NCI-H2081 treated with DMSO at 0.1 percent for 48 hours (cell line): Measurements from ENCODE around the gene POLN.
"Not testable (repeated sequence)": the region's sequence is repeated elsewhere in the genome, so short reads cannot be mapped to it uniquely, and the experiment has no call there.

Source experiments
- DNase-seq: peaks from one replicate; lab custom pipeline; 2025; lab: John Stamatoyannopoulos, UW

POLN gene

GRCh38 chr4:2251073-2251794, 9.3 kb upstream of the POLN start:
- no peak for DNase-seq

DNA sequence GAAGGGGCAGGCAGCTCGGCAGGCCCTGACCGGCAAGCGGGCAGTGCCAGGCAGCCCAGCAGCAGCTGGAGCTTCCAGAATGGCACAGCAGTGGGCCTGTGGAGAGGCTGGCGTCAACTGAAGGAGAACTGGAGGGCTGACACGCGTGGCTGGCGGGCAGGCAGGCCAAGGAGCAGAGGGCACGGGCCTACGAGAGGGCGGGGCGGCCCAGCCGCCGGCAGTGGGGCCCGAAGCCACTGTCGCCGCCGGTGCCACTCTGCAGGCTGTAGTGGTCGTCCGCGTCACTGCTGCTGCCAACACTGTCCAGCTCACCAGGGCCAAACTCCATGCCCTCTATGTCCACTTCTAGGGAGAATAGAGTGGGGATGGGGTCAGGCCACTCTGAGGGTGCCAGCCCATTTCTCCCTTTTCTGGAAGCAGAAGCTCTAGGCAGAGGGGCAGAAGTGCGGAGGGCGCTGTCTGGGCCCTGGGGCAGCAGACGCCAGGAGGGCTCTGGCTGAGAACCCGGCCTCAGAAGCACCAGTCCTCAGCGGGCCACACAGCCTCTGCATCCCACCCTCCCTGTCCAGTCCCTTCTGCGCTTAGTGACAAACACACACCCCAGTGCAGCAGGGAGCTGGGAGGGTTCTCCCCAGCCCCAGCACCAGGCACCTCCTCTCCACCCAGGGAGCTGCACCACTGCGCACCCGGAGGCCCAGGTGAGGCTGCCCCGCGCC, 8.6 kb upstream of the POLN start:
- DNase-seq = no peak

- DNase-seq = no peak
These were observed 7.8 kb upstream of the POLN start for GRCh38 chr4:2249526-2250356.

DNA sequence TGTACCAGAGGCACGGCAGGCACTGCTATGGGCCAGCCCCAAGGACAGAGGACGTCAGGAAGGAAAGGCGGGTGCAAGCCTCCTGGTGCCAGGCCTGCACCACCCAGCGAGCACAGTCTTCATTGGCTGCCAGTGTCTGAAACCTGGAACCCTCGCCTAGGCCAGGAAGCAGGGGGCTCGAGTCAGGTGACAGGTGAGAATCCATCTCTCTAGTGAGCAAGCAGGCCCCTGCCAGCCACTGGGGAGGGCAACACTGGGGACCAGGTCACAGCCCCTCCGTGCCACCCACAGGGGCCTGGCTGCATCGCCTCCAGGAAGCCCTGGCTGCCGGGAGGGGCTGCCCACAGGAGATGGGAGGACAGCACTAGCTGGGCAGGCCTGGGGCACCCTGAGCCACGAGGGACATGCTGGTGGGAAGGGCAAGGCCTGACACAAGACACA, 6.9 kb upstream of the POLN start:
- no peak for DNase-seq

DNA sequence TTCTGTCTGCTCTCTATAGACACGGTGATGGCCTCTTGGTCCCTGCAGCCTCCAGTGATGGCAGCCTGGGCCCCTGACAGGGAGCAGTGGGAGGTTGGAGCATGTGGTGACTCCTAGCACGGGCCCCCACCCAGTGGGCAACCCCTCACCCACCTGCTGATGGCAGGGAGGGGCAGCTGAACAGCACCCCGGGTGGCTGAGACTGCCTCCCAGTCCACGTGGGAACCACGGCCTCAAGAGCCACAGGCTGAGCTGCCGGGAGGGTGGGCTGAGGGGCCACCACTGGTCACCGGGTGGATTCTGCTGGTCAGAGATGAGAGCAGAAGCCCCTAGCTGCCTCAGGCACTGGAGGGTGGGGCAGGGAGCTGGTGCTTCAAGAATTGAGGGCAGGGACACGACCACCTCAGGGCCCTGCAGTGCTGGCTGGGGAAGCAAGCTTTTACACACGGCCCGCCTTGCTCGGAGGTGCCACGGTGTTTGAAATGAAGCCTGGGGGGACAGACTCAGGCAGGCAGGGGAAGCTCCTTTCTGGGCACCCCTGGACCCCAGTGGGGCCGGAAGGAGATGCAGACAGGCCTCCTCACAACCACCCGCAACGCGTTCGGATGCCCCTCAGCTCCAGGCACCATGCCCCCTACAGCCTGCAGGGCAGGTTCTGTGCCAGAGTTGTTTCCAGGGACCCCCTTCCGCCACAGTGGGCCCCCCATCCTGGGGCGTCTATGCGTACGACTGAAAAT, 6.3 kb upstream of the POLN start:
- DNase-seq = no peak

GRCh38 chr4:2247128-2248043, 5.5 kb upstream of the POLN start:
- no peak for DNase-seq

DNA sequence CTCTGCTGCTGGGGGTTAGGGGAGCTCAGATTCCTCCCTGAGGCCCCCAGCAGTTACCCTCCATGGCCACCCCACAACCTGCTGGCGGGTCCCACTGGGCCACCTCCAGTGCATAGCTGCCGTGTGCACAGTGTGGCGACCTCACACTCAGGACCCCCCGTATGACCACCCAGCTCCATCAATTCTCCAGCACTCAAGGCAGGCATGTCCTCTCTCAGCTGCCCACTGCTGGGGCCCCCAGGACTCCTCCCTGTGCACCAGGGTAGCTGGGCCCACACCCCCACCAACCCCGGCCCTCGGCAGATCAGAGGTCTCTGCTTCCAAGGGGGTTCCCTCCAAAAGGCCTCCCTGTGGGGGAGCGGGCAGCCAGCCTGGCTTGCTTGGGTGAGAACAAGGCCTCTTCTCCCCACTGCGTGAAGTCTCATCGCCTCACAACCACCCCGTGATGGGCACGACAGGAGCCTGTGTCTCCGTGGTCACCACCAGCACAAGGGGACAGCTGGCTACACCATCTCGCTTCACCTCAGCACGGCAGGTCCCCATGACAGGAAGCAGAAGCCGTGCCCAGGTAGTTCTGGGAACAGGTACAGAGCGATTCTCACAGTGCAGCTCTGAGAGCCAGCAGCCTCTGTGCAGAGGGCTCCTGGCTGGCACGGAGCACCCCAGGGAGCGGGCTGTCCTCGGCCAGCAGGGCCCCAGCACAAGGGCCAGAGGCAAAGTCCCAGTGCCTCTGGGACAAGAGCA, 4.6 kb upstream of the POLN start:
- no peak for DNase-seq

GRCh38 chr4:2245787-2246275, 3.9 kb upstream of the POLN start:
- no peak for DNase-seq

DNA sequence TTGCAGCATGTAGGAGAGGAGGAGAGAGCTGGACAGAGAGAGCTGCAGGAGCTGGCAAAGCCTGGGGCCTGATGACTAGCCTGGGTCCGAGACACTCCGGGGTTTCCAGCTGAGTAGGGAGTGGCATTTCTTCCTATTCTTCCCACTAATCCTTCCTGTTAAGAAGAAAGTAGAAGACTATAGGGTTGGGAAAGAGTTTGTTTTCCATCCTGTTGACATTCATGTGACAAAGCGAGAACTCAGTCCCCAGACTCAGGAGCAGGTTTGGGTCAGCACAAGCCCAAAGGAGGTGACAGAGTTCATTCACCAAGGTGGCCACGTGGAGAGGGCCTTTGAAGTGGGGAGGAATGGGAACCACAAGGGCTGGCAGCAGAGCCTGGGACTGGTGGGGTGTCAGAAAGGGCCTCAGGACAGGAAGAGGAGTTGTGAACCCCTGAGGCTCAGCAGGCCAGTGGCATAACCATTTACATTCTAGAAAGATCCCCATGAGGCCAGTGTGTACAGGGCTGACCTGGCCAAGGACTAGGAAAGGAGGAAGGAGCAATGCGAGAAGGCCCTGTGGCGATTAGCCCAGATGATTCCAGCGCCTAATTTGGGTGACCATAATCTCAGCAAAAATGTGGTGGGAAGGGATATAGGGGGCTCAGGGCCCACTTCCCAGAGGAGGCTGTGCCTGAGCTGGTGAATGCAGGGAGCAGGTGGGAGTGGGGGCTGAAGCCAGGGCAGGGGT, 3.3 kb upstream of the POLN start:
- DNase-seq = no peak

- DNase-seq = no peak
These were observed 1.9 kb upstream of the POLN start for GRCh38 chr4:2243681-2244380.

DNA sequence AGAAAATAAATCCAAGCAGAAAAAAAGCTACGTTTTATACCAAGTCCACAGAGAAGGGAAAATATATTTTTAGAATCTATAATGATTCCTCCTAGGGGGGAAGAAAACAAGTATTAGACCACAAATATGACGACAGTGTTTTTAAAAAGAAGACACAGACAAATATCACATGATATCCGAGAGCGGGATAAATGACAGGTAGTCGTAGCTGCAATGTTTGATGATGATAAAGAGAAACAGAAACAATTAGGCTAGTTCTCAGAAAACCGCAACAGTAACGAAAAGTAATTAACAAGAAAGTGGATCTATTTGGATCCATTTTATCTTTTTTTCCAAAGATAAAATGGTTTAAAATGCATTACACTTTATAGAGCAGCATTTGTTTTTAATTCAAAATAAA, 918 bp downstream of the POLN start:
- DNase-seq = no peak

DNA sequence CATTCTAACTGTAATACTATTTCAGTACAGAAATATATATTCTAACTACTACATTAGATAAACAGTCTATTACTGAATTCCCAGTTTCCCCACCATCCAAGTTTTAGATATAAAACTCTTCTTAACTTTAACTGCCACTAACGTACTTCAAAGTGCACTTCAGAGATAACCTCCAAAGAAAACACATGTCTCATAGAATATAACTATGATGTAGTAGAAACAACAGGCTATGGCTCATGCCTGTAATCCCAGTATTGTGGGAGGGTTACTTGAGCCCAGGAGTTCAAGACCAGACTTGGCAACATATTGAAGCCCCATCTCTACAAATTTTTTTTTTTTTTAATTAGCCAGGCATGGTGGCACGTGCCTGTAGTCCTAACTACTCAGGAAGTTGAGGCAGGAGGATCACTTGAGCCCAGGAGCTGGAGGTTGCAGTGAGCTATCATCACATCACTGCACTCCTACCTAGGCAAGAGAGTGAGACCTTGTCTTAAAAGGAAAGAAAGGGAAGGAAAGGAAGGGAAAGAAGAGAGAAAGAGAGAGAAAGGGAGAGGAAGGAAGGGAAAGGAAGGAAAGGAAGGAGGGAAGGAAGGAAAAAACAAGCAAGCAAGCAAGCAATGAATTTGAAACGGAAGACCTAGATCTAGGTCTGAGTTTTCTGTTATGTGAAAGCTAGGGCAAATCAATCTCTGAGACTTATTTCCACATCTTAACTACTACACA, 4.8 kb downstream of the POLN start:
- DNase-seq = no peak

- DNase-seq = no peak
These were observed 10.8 kb downstream of the POLN start for GRCh38 chr4:2231082-2231481.

DNA sequence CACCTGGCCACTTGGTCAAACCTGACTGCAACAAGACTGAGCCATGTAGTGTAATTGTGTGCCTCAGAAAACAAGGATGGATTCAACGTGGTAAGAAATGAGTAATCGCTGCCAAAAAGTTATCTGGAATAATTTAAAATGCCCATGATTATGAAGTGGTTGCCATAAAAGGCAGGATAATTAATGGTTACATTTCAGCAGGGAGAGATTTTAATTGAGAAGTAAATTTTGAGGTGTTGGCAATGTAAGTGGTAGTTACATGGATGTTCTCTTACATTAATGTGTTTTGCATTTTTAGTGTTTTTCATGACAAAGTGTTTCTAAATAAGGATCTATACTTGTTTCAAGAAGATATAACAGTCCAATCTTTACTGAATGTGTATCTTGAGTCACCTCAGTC, 15.7 kb downstream of the POLN start:
- no peak for DNase-seq

GRCh38 chr4:2222838-2223237, 19.1 kb downstream of the POLN start:
- no peak for DNase-seq

DNA sequence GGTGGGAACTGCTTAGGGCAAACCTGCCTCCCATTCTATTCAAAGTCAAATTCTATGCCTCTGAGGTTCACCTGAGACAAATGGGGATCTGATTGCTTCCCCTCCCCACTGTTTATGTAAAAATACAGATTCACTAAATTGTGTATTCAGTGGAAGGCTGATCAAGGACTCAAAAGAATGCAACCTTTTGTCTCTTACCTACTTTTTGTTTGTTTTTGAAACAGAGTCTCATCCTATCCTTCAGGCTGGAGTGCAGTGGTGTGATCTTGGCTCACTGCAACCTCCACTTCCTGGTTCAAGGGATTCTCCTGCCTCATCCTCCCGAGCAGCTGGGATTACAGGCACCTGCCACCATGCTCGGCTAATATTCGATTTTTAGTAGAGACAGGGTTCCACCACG, 20.5 kb downstream of the POLN start:
- DNase-seq = not testable (repeated sequence)

DNA sequence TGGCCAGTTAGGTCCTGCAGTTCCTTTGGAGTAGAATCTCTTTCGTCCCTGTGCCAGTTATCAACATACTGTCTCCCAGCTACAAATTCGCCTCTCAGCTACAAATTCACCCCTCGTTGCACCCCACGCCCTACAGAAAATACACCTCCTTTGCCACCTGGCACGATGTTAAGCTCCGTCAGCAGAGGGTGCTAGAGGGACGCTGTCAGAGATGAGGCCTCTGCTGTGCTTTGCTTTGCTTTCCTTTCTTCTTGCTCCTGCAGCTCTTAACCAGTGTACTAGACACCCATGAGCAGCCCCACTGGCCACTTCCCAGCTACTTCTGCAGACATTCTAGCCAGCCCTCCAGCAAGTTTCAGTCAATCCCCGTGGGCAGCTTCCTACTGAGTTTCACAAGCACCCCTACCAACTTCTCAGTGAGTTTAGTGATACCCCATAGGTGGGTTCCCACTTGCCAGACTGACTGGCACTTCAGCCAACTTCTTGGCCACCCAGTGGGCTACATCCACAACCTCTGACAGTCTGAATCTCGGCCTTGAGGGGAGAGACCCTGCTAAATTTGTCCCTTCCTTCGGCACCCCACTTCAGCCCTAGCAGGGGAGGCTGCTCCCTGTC, 21.8 kb downstream of the POLN start:
- peak; percentile 51 for DNase-seq
